Caco-2 (cell line): Measurements from ENCODE around the gene THEM5. TPM values are rescaled to one million over a fixed set of nuclear protein-coding genes. Genes with fewer than 3 reads are reported as not detected.

Experiments used
- BruUV-seq: library from RNA; stranded (reverse); fragments of 400-500 nt; replicated peaks from 2 replicates; lab custom pipeline; 2021; lab: Mats Ljungman, UMichigan
- CTCF ChIA-PET: fragments of 300-600 bp; sonication (Branson Sonifier 250); formaldehyde crosslinking; loops from one replicate; lab custom pipeline; 2022; ENCODE audit warnings: antibody characterized with exemption; lab: Charles Lee
- POLR2A ChIA-PET: fragments of 300-600 bp; sonication (Branson Sonifier 250); formaldehyde crosslinking; loops from one replicate; lab custom pipeline; 2022; ENCODE audit warnings: antibody characterized with exemption; lab: Charles Lee
- DNase-seq, 2 experiments: peaks; one replicate each; pipeline versions ENCODE4 v3.0.0 to v3.0.0-alpha.2; 2020 to 2022
- H3K27me3 ChIP-seq: replicated peaks from 2 replicates; pipeline ENCODE4 v1.6.0; 2011; ENCODE audit warnings: low read length; ENCODE audit not compliant: control insufficient read depth, insufficient read depth
- H3K36me3 ChIP-seq: 2 replicates; pipeline ENCODE4 v1.5.1; 2011; ENCODE audit warnings: low read length; ENCODE audit not compliant: control insufficient read depth, insufficient read depth
- H3K4me1 ChIP-seq: fragments of 250-450 bp; sonication (Bioruptor Pico); 2 replicates; pipeline ENCODE4 v1.5.1; 2020; ENCODE audit warnings: mild to moderate bottlenecking
- H3K4me3 ChIP-seq: 2 replicates; pipeline ENCODE4 v1.5.1; 2011; ENCODE audit warnings: low read depth, mild to moderate bottlenecking, control low read depth, low read length
- H3K9me3 ChIP-seq: fragments of 250-450 bp; sonication (Bioruptor Pico); 2 replicates; pipeline ENCODE4 v1.5.1; 2020; ENCODE audit warnings: mild to moderate bottlenecking, moderate library complexity
- H3K27ac Mint-ChIP-seq: one replicate; pipeline ENCODE4 v1.8.0; 2022; ENCODE audit warnings: mixed read lengths; ENCODE audit not compliant: unreplicated experiment
- H3K27me3 Mint-ChIP-seq: one replicate; pipeline ENCODE4 v1.8.0; 2022; ENCODE audit warnings: mixed read lengths; ENCODE audit not compliant: insufficient read depth, unreplicated experiment
- H3K36me3 Mint-ChIP-seq: one replicate; pipeline ENCODE4 v1.8.0; 2022; ENCODE audit warnings: mild to moderate bottlenecking, mixed read lengths; ENCODE audit not compliant: insufficient read depth, unreplicated experiment
- H3K4me1 Mint-ChIP-seq: one replicate; pipeline ENCODE4 v1.8.0; 2022; ENCODE audit warnings: low read depth, mixed read lengths; ENCODE audit not compliant: unreplicated experiment
- H3K4me3 Mint-ChIP-seq: one replicate; pipeline ENCODE4 v1.8.0; 2022; ENCODE audit warnings: mild to moderate bottlenecking, moderate library complexity, mixed read lengths; ENCODE audit not compliant: unreplicated experiment
- H3K9me3 Mint-ChIP-seq: one replicate; pipeline ENCODE4 v1.8.0; 2022; ENCODE audit warnings: mixed read lengths; ENCODE audit not compliant: unreplicated experiment
- CTCF ChIP-seq, 2 experiments: fragments of 200-600 bp in 1 of 2; IDR thresholded peaks; 1 replicate in 1 of 2; 2 replicates in 1 of 2; pipeline versions ENCODE4 v1.5.1 to v1.8.0; 2011 to 2022; ENCODE audit warnings: antibody characterized with exemption in 1 of 2, control low read depth in 1 of 2, inconsistent platforms in 1 of 2, low read depth in 1 of 2, low read length in 1 of 2, mild to moderate bottlenecking in 1 of 2, moderate library complexity in 1 of 2; ENCODE audit not compliant: insufficient read depth in 1 of 2, severe bottlenecking in 1 of 2, unreplicated experiment in 1 of 2
- intact Hi-C: fragments of 100-400 bp; cut with micrococcal nuclease; formaldehyde crosslinking; loops from one replicate; pipeline ENCODE4 v1.10.0; 2022; ENCODE audit not compliant: unreplicated experiment
- total RNA-seq: library from RNA; stranded (reverse); gene quantifications from 2 replicates; pipeline ENCODE4 v1.2.3, GENCODE V29; 2022

THEM5 gene
- total RNA-seq, 1 experiment from 2014 or later: not detected

GRCh38 chr1:151868486-151868885, 15.0 kb upstream of the THEM5 start:
- H3K27me3 ChIP-seq: no peaks in the 10 kb centered on the region
- no peaks in the 10 kb centered on the region for H3K36me3 ChIP-seq
- peaks cover 10% of the 10 kb centered on the region for H3K9me3 Mint-ChIP-seq
- ChIA-PET CTCF (no interaction called here), POLR2A (no interaction called here)
- no TSS peak for BruUV-seq
- H3K36me3 Mint-ChIP-seq: no peaks in the 10 kb centered on the region
- H3K4me3 Mint-ChIP-seq: no peak overlapping the region
- no peak overlapping the region for H3K4me3 ChIP-seq
- intact Hi-C loops: no loop called here
- no peak for TF ChIP-seq CTCF (IDR thresholded peaks at IDR 0.05; ENCODE audit: insufficient read depth in 1 of 2, low read depth in 1 of 2, low read length in 1 of 2, severe bottlenecking in 1 of 2, unreplicated experiment in 1 of 2)
- H3K9me3 ChIP-seq: no peaks in the 10 kb centered on the region; the same call in 1 of the 2 replicates
- no peak for DNase-seq
- H3K27ac Mint-ChIP-seq: no peak overlapping the region
- peaks cover 2% of the 10 kb centered on the region for H3K27me3 Mint-ChIP-seq
- H3K4me1 ChIP-seq: no peaks in the 10 kb centered on the region
- H3K4me1 Mint-ChIP-seq: no peaks in the 10 kb centered on the region

- Mint-ChIP-seq H3K36me3 (no peaks in the 10 kb centered on the region), H3K4me3 (no peak overlapping the region), H3K27me3 (peaks cover 2% of the 10 kb centered on the region), H3K9me3 (peaks cover 10% of the 10 kb centered on the region), H3K27ac (no peak overlapping the region), H3K4me1 (no peaks in the 10 kb centered on the region)
- no TSS peak for BruUV-seq
- no peak for DNase-seq
- H3K27me3 ChIP-seq: no peaks in the 10 kb centered on the region
- intact Hi-C loops: no loop called here
- ChIA-PET POLR2A (no interaction called here), CTCF (no interaction called here)
- no peak for TF ChIP-seq CTCF (IDR thresholded peaks at IDR 0.05; ENCODE audit: insufficient read depth in 1 of 2, low read depth in 1 of 2, low read length in 1 of 2, severe bottlenecking in 1 of 2, unreplicated experiment in 1 of 2)
- H3K4me1 ChIP-seq: no peaks in the 10 kb centered on the region
- H3K9me3 ChIP-seq: no peaks in the 10 kb centered on the region; the same call in 1 of the 2 replicates
- no peak overlapping the region for H3K4me3 ChIP-seq
- H3K36me3 ChIP-seq: no peaks in the 10 kb centered on the region
Measured at GRCh38 chr1:151867765-151868411, 14.4 kb upstream of the THEM5 start.

- no peak overlapping the region for H3K27ac Mint-ChIP-seq
- DNase-seq: no peak
- TF ChIP-seq CTCF (IDR thresholded peaks at IDR 0.05; ENCODE audit: insufficient read depth in 1 of 2, low read depth in 1 of 2, low read length in 1 of 2, severe bottlenecking in 1 of 2, unreplicated experiment in 1 of 2): no peak
- Histone ChIP-seq H3K9me3 (no peaks in the 10 kb centered on the region; the same call in 1 of the 2 replicates), H3K4me3 (no peak overlapping the region), H3K27me3 (no peaks in the 10 kb centered on the region), H3K4me1 (no peaks in the 10 kb centered on the region), H3K36me3 (no peaks in the 10 kb centered on the region)
- ChIA-PET POLR2A (no interaction called here), CTCF (no interaction called here)
- no peaks in the 10 kb centered on the region for H3K4me1 Mint-ChIP-seq
- intact Hi-C loops: no loop called here
- H3K36me3 Mint-ChIP-seq: no peaks in the 10 kb centered on the region
- BruUV-seq: no TSS peak
- peaks cover 10% of the 10 kb centered on the region for H3K9me3 Mint-ChIP-seq
- H3K27me3 Mint-ChIP-seq: peaks cover 2% of the 10 kb centered on the region
- H3K4me3 Mint-ChIP-seq: no peak overlapping the region
Measured at GRCh38 chr1:151867321-151867720, 13.8 kb upstream of the THEM5 start.
